GM12878 (cell line): ENCODE data around the gene POMT2.

ENCODE experiments used
- CBX3 ChIP-seq: fragments of 200-600 bp; sonication (generic); IDR thresholded peaks from 2 replicates; pipeline ENCODE4 v1.6.1; 2016; ENCODE audit warnings: low read depth, borderline replicate concordance
- EP300 ChIP-seq, 2 experiments: fragments of 150-350 bp in 1 of 2; IDR thresholded peaks; 2 replicates each; pipeline ENCODE4 v1.6.1; 2011 to 2012; ENCODE audit warnings: low read depth in 2 of 2, low read length in 2 of 2, borderline replicate concordance in 1 of 2, improper control_type of control experiment in 1 of 2, inconsistent platforms in 1 of 2; ENCODE audit not compliant: control insufficient read depth in 1 of 2
- ESRRA ChIP-seq: IDR thresholded peaks from 2 replicates; pipeline ENCODE4 v1.6.1; 2012; ENCODE audit warnings: mild to moderate bottlenecking, low read length, improper control_type of control experiment
- EZH2 ChIP-seq: IDR thresholded peaks from 2 replicates; pipeline ENCODE4 v1.6.1; 2012; ENCODE audit warnings: low read depth, mild to moderate bottlenecking, control low read depth, inconsistent platforms, low read length, borderline replicate concordance; ENCODE audit not compliant: control insufficient read depth
- JUND ChIP-seq: IDR thresholded peaks from 2 replicates; pipeline ENCODE4 v1.6.1; 2012; ENCODE audit warnings: low read depth, mild to moderate bottlenecking, low read length, improper control_type of control experiment, moderate library complexity
- MYC ChIP-seq: IDR thresholded peaks from 2 replicates; pipeline ENCODE4 v1.6.1; 2011; ENCODE audit warnings: mild to moderate bottlenecking, low read length, moderate library complexity, inconsistent platforms; ENCODE audit not compliant: insufficient read depth, insufficient replicate concordance, insufficient read length, severe bottlenecking
- SIX5 ChIP-seq: IDR thresholded peaks from 2 replicates; pipeline ENCODE4 v1.6.1; 2011; ENCODE audit warnings: mild to moderate bottlenecking, low read depth, low read length, moderate library complexity; ENCODE audit not compliant: severe bottlenecking
- TAF1 ChIP-seq: IDR thresholded peaks from 2 replicates; pipeline ENCODE4 v1.6.1; 2011; ENCODE audit warnings: mild to moderate bottlenecking, low read depth, low read length, borderline replicate concordance
- ZNF217 ChIP-seq: fragments of 450-650 bp; IDR thresholded peaks from 2 replicates; pipeline ENCODE4 v1.6.1; 2017; ENCODE audit warnings: antibody characterized with exemption, mild to moderate bottlenecking
- ZNF274 ChIP-seq: IDR thresholded peaks from one replicate; pipeline ENCODE4 v1.8.0; 2011; ENCODE audit not compliant: insufficient read length, insufficient read depth
- TF ChIP-seq, protein P1 (sequence below), 3 experiments: IDR thresholded peaks in 2 of 3; conservative IDR thresholded peaks in 1 of 3; 2 replicates each; pipeline ENCODE4 v1.5.1; 2011; ENCODE audit warnings: low read depth in 3 of 3, low read length in 3 of 3, mild to moderate bottlenecking in 3 of 3, control low read depth in 2 of 3, moderate library complexity in 2 of 3, inconsistent platforms in 1 of 3, mixed read lengths in 1 of 3; ENCODE audit not compliant: control insufficient read depth in 2 of 3, insufficient read depth in 1 of 3; ENCODE audit errors: extremely low read depth in 1 of 3
- TF ChIP-seq, protein P2 (sequence below): fragments of 450-650 bp; IDR thresholded peaks from 2 replicates; pipeline ENCODE4 v1.6.1; 2014; ENCODE audit warnings: mild to moderate bottlenecking
- TF ChIP-seq, protein P3 (sequence below): IDR thresholded peaks from 2 replicates; pipeline ENCODE4 v1.6.1; 2012; ENCODE audit warnings: low read depth, low read length, improper control_type of control experiment

DNA sequence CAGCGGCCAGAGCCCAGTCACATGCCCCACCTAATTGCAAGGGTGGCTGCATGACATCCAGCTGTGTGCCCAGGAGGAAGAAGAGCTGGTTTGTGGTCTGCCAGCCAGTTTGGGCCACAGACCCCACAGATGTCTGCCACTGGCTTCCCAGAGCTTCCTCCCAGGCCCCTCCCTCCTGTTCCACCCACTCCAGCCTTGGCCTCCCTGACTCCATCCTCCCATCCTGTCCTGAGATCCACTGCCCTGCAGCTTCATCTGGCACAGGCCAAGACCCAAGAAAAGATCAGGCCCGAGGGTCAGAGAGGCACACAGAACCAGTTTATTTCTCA lies 55.5 kb downstream of the POMT2 start:
- TF ChIP-seq TAF1 (no peak), EP300 (IDR thresholded peaks at IDR 0.05; ENCODE audit: borderline replicate concordance in 1 of 2, control insufficient read depth in 1 of 2, low read depth in 2 of 2, low read length in 2 of 2) (no peak), EZH2 (no peak), ZNF217 (no peak), ZNF274 (no peak), ESRRA (no peak), SIX5 (no peak), JUND (no peak), MYC (no peak), CBX3 (no peak)
- TF ChIP-seq, protein P1, sequence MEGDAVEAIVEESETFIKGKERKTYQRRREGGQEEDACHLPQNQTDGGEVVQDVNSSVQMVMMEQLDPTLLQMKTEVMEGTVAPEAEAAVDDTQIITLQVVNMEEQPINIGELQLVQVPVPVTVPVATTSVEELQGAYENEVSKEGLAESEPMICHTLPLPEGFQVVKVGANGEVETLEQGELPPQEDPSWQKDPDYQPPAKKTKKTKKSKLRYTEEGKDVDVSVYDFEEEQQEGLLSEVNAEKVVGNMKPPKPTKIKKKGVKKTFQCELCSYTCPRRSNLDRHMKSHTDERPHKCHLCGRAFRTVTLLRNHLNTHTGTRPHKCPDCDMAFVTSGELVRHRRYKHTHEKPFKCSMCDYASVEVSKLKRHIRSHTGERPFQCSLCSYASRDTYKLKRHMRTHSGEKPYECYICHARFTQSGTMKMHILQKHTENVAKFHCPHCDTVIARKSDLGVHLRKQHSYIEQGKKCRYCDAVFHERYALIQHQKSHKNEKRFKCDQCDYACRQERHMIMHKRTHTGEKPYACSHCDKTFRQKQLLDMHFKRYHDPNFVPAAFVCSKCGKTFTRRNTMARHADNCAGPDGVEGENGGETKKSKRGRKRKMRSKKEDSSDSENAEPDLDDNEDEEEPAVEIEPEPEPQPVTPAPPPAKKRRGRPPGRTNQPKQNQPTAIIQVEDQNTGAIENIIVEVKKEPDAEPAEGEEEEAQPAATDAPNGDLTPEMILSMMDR (IDR thresholded peaks at IDR 0.05 in 2 of 3, conservative IDR thresholded peaks at IDR 0.05 in 1 of 3; ENCODE audit: control insufficient read depth in 2 of 3, extremely low read depth in 1 of 3, insufficient read depth in 1 of 3, low read depth in 3 of 3, low read length in 3 of 3), result no peak
- TF ChIP-seq, protein P2, sequence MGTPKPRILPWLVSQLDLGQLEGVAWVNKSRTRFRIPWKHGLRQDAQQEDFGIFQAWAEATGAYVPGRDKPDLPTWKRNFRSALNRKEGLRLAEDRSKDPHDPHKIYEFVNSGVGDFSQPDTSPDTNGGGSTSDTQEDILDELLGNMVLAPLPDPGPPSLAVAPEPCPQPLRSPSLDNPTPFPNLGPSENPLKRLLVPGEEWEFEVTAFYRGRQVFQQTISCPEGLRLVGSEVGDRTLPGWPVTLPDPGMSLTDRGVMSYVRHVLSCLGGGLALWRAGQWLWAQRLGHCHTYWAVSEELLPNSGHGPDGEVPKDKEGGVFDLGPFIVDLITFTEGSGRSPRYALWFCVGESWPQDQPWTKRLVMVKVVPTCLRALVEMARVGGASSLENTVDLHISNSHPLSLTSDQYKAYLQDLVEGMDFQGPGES, result no peak
- TF ChIP-seq, protein P3, sequence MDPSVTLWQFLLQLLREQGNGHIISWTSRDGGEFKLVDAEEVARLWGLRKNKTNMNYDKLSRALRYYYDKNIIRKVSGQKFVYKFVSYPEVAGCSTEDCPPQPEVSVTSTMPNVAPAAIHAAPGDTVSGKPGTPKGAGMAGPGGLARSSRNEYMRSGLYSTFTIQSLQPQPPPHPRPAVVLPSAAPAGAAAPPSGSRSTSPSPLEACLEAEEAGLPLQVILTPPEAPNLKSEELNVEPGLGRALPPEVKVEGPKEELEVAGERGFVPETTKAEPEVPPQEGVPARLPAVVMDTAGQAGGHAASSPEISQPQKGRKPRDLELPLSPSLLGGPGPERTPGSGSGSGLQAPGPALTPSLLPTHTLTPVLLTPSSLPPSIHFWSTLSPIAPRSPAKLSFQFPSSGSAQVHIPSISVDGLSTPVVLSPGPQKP, result no peak
